ENCODE data around the gene TSPAN9.

TSPAN9 gene

DNA sequence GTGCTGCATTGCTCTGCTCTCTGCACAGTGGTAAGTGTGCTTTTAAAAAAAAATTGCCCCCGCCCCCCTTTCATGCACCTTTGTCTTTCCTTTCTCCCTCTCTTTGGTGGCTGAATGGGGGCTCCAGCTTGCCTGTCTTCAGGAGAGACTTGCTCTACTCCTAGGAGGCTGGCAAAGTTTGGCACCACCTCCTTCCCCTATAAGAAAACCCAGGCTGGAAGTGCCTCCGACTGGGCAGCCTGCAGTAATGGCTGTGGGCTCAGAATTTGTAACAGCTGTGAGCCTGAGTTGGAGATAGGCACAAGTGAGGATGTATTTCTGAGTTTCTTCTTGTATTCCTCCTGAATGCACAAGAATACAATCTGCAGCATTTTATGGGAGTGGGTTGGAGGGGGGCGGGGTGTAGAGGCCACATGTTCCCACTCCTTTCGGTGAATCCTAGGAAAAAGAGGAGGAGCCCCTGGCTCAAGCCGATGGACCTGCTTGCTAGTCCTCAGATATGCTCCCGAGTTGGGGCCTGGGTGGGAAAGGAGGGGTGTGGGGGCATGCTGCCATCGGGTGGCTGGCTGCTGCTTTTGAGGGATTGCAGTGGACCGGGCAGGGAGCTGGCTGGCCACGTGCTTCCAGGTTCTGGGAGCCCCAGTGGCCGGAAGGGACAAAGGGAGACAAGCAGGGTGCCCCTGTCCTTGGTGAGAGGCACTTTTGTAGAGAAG, 124.3 kb downstream of the TSPAN9 start:
- TF ChIP-seq, protein P1, sequence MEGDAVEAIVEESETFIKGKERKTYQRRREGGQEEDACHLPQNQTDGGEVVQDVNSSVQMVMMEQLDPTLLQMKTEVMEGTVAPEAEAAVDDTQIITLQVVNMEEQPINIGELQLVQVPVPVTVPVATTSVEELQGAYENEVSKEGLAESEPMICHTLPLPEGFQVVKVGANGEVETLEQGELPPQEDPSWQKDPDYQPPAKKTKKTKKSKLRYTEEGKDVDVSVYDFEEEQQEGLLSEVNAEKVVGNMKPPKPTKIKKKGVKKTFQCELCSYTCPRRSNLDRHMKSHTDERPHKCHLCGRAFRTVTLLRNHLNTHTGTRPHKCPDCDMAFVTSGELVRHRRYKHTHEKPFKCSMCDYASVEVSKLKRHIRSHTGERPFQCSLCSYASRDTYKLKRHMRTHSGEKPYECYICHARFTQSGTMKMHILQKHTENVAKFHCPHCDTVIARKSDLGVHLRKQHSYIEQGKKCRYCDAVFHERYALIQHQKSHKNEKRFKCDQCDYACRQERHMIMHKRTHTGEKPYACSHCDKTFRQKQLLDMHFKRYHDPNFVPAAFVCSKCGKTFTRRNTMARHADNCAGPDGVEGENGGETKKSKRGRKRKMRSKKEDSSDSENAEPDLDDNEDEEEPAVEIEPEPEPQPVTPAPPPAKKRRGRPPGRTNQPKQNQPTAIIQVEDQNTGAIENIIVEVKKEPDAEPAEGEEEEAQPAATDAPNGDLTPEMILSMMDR (IDR thresholded peaks at IDR 0.05; ENCODE audit: low read depth, low read length): no peak
- no peak for DNase-seq (ENCODE audit: extremely low read depth, low read depth)

GRCh38 chr12:3202096-3202495, 124.9 kb downstream of the TSPAN9 start:
- no peak for DNase-seq (ENCODE audit: extremely low read depth, low read depth)
- TF ChIP-seq, protein P1 (IDR thresholded peaks at IDR 0.05; ENCODE audit: low read depth, low read length): no peak

GRCh38 chr12:3202734-3203446, 125.7 kb downstream of the TSPAN9 start:
- TF ChIP-seq, protein P1 (IDR thresholded peaks at IDR 0.05; ENCODE audit: low read depth, low read length): peak; percentile 98
- DNase-seq (ENCODE audit: extremely low read depth, low read depth): no peak

DNA sequence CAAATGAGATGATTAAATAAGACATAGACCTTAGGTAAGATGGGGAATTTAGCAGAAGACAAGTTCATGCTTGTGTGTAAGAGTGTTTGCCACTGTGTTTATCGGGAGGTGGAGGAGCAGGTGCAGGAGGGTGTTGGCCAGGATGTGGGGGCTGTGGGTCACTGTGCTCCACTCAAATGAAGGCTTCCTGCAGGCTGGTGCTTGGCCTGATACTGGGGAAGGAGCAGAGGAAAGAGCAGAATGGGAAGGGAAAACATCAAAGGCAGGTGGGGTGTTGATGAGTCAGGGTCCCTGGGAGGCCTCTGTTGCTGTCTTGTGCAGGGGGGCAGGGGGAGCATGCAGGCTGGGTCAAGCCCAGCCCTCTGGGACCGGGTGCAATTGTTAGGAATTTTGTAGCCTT, 126.5 kb downstream of the TSPAN9 start:
- TF ChIP-seq, protein P1 (IDR thresholded peaks at IDR 0.05; ENCODE audit: low read depth, low read length): no peak
- DNase-seq (ENCODE audit: extremely low read depth, low read depth): no peak

DNA sequence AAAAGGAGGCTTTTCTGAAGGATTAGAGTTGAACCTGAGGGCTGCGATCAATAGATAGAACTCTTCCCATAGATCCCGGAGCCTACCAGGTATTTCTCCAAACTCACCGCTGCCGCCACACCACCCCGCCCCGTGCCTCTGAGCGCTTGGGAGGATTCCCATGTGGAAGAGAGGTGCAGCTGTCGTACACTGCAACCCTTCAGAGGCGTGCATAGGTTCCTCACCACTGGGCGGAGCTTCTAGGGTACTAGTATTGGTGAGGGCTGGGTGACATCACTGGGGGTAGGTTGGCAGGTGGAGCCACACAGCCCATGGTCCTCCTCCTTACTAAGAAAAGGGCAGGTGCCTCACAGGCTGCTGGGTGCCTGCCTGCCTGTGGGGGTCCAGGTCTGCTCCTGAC, 127.0 kb downstream of the TSPAN9 start:
- TF ChIP-seq, protein P1 (IDR thresholded peaks at IDR 0.05; ENCODE audit: low read depth, low read length): no peak
- DNase-seq (ENCODE audit: extremely low read depth, low read depth): no peak

- TF ChIP-seq, protein P1 (IDR thresholded peaks at IDR 0.05; ENCODE audit: low read depth, low read length): no peak
Observed at GRCh38 chr12:3204730-3205531, 127.8 kb downstream of the TSPAN9 start.

More at GRCh38 chr12:3204730-3205531, 127.8 kb downstream of the TSPAN9 start:
- DNase-seq (ENCODE audit: extremely low read depth, low read depth): no peak
